ENCODE measurements around the gene COA1.

COA1 gene

GRCh38 chr7:43700059-43700501 is 29.2 kb downstream of the COA1 start:
- peak; percentile 30; the same call in 1 of the 2 replicates for TF ChIP-seq CTCF (IDR thresholded peaks at IDR 0.05; ENCODE audit: low read depth, low read length)
- Histone ChIP-seq H3K27me3 (ENCODE audit: insufficient read depth, low read depth, severe bottlenecking) (no peaks in the 10 kb centered on the region), H3K4me3 (ENCODE audit: low read depth, low read length) (no peak overlapping the region), H3K9me3 (ENCODE audit: severe bottlenecking) (no peaks in the 10 kb centered on the region), H3K36me3 (peaks cover 4% of the 10 kb centered on the region; the same call in 1 of the 2 replicates), H3K27ac (no peak overlapping the region)
- no peak for DNase-seq

- Histone ChIP-seq H3K27me3 (ENCODE audit: insufficient read depth, low read depth, severe bottlenecking) (no peaks in the 10 kb centered on the region), H3K36me3 (no peaks in the 10 kb centered on the region), H3K9me3 (ENCODE audit: severe bottlenecking) (no peaks in the 10 kb centered on the region), H3K27ac (no peak overlapping the region), H3K4me3 (ENCODE audit: low read depth, low read length) (no peak overlapping the region)
- no peak for DNase-seq
- no peak for TF ChIP-seq CTCF (IDR thresholded peaks at IDR 0.05; ENCODE audit: low read depth, low read length)
Measured at GRCh38 chr7:43698460-43699255, 30.7 kb downstream of the COA1 start.

GRCh38 chr7:43697690-43698089 is 31.6 kb downstream of the COA1 start:
- no peak for DNase-seq
- no peak for TF ChIP-seq CTCF (IDR thresholded peaks at IDR 0.05; ENCODE audit: low read depth, low read length)
- Histone ChIP-seq H3K27ac (no peak overlapping the region), H3K9me3 (ENCODE audit: severe bottlenecking) (no peaks in the 10 kb centered on the region), H3K4me3 (ENCODE audit: low read depth, low read length) (no peak overlapping the region), H3K36me3 (no peaks in the 10 kb centered on the region), H3K27me3 (ENCODE audit: insufficient read depth, low read depth, severe bottlenecking) (no peaks in the 10 kb centered on the region)

GRCh38 chr7:43695365-43695764 is 34.0 kb downstream of the COA1 start:
- Histone ChIP-seq H3K4me3 (ENCODE audit: low read depth, low read length) (no peak overlapping the region), H3K27ac (no peak overlapping the region), H3K27me3 (ENCODE audit: insufficient read depth, low read depth, severe bottlenecking) (no peaks in the 10 kb centered on the region), H3K36me3 (no peaks in the 10 kb centered on the region), H3K9me3 (ENCODE audit: severe bottlenecking) (no peaks in the 10 kb centered on the region)
- no peak for TF ChIP-seq CTCF (IDR thresholded peaks at IDR 0.05; ENCODE audit: low read depth, low read length)
- no peak for DNase-seq

GRCh38 chr7:43694399-43694748 is 34.9 kb downstream of the COA1 start:
- TF ChIP-seq CTCF (IDR thresholded peaks at IDR 0.05; ENCODE audit: low read depth, low read length) = no peak
- no peak overlapping the region for H3K4me3 ChIP-seq (ENCODE audit: low read depth, low read length)
- H3K27me3 ChIP-seq (ENCODE audit: insufficient read depth, low read depth, severe bottlenecking) = no peaks in the 10 kb centered on the region
- H3K9me3 ChIP-seq (ENCODE audit: severe bottlenecking) = no peaks in the 10 kb centered on the region
- no peak overlapping the region for H3K27ac ChIP-seq
- no peak for DNase-seq
- H3K36me3 ChIP-seq = no peaks in the 10 kb centered on the region
